ENCODE results near the gene HAGHL.
"Not testable (repeated sequence)": the region's sequence is repeated elsewhere in the genome, so short reads cannot be mapped to it uniquely, and the experiment has no call there.

HAGHL gene

DNA sequence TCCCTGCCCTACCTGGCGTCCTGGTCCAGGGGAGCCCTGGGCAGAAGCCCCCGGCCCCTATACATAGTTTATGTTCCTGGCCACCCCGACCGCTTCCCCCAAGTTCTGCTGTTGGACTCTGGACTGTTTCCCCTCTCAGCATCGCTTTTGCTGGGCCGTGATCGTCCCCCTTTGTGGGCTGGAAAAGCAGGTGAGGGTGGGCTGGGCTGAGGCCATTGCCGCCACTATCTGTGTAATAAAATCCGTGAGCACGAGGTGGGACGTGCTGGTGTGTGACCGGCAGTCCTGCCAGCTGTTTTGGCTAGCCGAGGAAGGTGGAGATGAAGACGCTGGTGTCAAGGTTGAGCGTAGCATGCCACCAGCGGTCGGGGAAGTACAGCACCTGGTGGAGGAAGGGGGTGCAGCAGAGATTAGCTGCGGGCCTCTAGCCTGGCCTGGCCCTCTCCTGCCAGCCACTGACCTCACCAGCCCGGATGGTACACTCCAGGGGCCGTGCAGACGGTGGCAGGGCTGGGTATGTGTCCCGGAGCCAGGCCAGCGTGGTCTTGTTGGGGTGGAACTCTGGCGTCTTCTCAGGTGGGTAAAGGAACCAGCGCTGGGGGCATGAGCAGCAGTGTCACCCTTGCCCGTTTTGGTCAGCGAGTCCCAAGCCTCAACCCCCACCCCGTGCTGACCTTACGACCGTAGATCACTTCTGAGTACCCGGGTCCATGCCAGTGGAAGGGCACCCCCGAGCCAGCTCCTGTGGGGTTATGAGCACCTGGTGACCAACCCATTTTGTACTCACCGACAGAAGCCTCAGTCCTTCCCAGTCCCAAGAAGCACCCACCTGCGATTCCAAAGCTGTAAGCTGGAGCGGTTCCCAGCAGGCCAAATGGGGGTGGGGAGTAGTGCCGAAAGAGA is 44.2 kb upstream of the HAGHL start:
- no peaks in the 10 kb centered on the region for H3K27me3 ChIP-seq (replicated peaks; ENCODE audit: control insufficient read depth, insufficient read depth, low read length)
- H3K4me3 ChIP-seq (ENCODE audit: low read length) = peak overlapping the region; percentile 83
- H3K9ac ChIP-seq (ENCODE audit: low read length) = peak overlapping the region; percentile 85
- peaks cover 26% of the 10 kb centered on the region for H3K4me1 ChIP-seq (ENCODE audit: control insufficient read depth, insufficient read depth, low read length)
- DNase-seq (ENCODE audit: low read depth) = no peak
- no peaks in the 10 kb centered on the region for H3K9me3 ChIP-seq (ENCODE audit: control insufficient read depth, low read length)
- H3K36me3 ChIP-seq (ENCODE audit: control insufficient read depth, insufficient read depth, low read length, severe bottlenecking) = peaks cover 25% of the 10 kb centered on the region

- Histone ChIP-seq H3K9me3 (ENCODE audit: control insufficient read depth, low read length) (no peaks in the 10 kb centered on the region), H3K27me3 (replicated peaks; ENCODE audit: control insufficient read depth, insufficient read depth, low read length) (no peaks in the 10 kb centered on the region), H3K4me1 (ENCODE audit: control insufficient read depth, insufficient read depth, low read length) (peaks cover 27% of the 10 kb centered on the region), H3K9ac (ENCODE audit: low read length) (peak overlapping the region; percentile 85), H3K36me3 (ENCODE audit: control insufficient read depth, insufficient read depth, low read length, severe bottlenecking) (peaks cover 25% of the 10 kb centered on the region), H3K4me3 (ENCODE audit: low read length) (peak overlapping the region; percentile 83)
- DNase-seq (ENCODE audit: low read depth) = no peak
Measured at GRCh38 chr16:683396-684070, 43.4 kb upstream of the HAGHL start.

DNA sequence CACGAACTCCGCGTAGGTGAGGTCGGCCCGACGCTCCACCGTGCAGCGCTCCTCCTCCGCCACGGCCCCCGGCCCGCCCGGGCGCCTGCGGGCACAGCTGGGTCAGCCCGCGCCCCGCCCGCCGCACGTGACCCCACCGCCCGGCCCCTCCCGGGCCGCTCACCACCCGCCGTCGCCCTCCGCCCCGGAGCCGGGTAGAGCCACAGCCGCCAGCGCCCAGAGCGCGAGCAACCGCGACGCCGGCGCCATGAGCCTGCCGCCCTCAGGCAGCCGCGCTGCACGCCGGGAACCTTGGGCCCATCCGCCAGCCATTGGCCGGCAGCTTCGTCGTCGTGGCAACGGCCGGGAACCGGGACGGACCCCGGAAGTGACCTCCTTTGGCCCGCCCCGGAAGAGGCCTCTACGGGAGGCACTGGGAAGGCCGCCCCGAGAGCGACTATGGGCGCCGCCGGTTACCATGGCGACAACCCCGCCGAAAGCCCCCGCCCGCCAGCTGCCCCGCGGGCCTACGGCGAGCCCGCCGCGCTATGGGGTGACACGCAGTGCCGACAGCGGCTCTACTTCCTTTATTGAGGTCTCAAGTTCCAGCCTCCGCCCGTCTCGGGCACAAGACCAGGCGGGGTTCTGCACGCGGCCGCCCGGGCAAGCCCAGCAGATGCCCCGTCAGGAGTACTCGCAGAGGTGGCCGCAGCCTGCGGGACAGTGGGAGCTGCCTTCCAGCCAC is 42.7 kb upstream of the HAGHL start, which contains the start of gene JMJD8:
Gene JMJD8, minus strand, starts transcription at position 264 of the 724 bp plus-strand sequence. Its CDS starts 15 bp downstream, at position 249.
- peak within 1 kb of the TSS; percentile 83 for H3K4me3 ChIP-seq (ENCODE audit: low read length)
- peaks cover 34% of the 10 kb centered on the region for H3K4me1 ChIP-seq (ENCODE audit: control insufficient read depth, insufficient read depth, low read length)
- peak; percentile 99 for DNase-seq (ENCODE audit: low read depth)
- peak within 1 kb of the TSS; percentile 85 for H3K9ac ChIP-seq (ENCODE audit: low read length)
- no peaks in the 10 kb centered on the region for H3K9me3 ChIP-seq (ENCODE audit: control insufficient read depth, low read length)
- H3K27me3 ChIP-seq (replicated peaks; ENCODE audit: control insufficient read depth, insufficient read depth, low read length) = no peaks in the 10 kb centered on the region
- peaks cover 25% of the 10 kb centered on the region for H3K36me3 ChIP-seq (ENCODE audit: control insufficient read depth, insufficient read depth, low read length, severe bottlenecking)

- Histone ChIP-seq H3K9ac (ENCODE audit: low read length) (no peak overlapping the region), H3K4me3 (ENCODE audit: low read length) (no peak overlapping the region), H3K4me1 (ENCODE audit: control insufficient read depth, insufficient read depth, low read length) (peaks cover 40% of the 10 kb centered on the region), H3K36me3 (ENCODE audit: control insufficient read depth, insufficient read depth, low read length, severe bottlenecking) (peaks cover 25% of the 10 kb centered on the region), H3K9me3 (ENCODE audit: control insufficient read depth, low read length) (no peaks in the 10 kb centered on the region), H3K27me3 (replicated peaks; ENCODE audit: control insufficient read depth, insufficient read depth, low read length) (no peaks in the 10 kb centered on the region)
- DNase-seq (ENCODE audit: low read depth) = no peak
Measured at GRCh38 chr16:684961-685696, 41.8 kb upstream of the HAGHL start.

GRCh38 chr16:685967-686366 is 40.9 kb upstream of the HAGHL start:
- H3K9me3 ChIP-seq (ENCODE audit: control insufficient read depth, low read length) = no peaks in the 10 kb centered on the region
- DNase-seq (ENCODE audit: low read depth) = peak; percentile 52
- H3K36me3 ChIP-seq (ENCODE audit: control insufficient read depth, insufficient read depth, low read length, severe bottlenecking) = peaks cover 25% of the 10 kb centered on the region
- H3K27me3 ChIP-seq (replicated peaks; ENCODE audit: control insufficient read depth, insufficient read depth, low read length) = no peaks in the 10 kb centered on the region
- no peak overlapping the region for H3K4me3 ChIP-seq (ENCODE audit: low read length)
- peaks cover 40% of the 10 kb centered on the region for H3K4me1 ChIP-seq (ENCODE audit: control insufficient read depth, insufficient read depth, low read length)
- no peak overlapping the region for H3K9ac ChIP-seq (ENCODE audit: low read length)

- H3K4me3 ChIP-seq (ENCODE audit: low read length) = no peak overlapping the region
- peaks cover 21% of the 10 kb centered on the region for H3K36me3 ChIP-seq (ENCODE audit: control insufficient read depth, insufficient read depth, low read length, severe bottlenecking)
- peaks cover 33% of the 10 kb centered on the region for H3K4me1 ChIP-seq (ENCODE audit: control insufficient read depth, insufficient read depth, low read length)
- no peak overlapping the region for H3K9ac ChIP-seq (ENCODE audit: low read length)
- H3K27me3 ChIP-seq (replicated peaks; ENCODE audit: control insufficient read depth, insufficient read depth, low read length) = no peaks in the 10 kb centered on the region
- no peak for DNase-seq (ENCODE audit: low read depth)
- H3K9me3 ChIP-seq (ENCODE audit: control insufficient read depth, low read length) = no peaks in the 10 kb centered on the region
Measured at GRCh38 chr16:686459-687260, 40.2 kb upstream of the HAGHL start.

- no peak overlapping the region for H3K4me3 ChIP-seq (ENCODE audit: low read length)
- H3K4me1 ChIP-seq (ENCODE audit: control insufficient read depth, insufficient read depth, low read length) = peaks cover 25% of the 10 kb centered on the region
- peaks cover 13% of the 10 kb centered on the region for H3K36me3 ChIP-seq (ENCODE audit: control insufficient read depth, insufficient read depth, low read length, severe bottlenecking)
- H3K9ac ChIP-seq (ENCODE audit: low read length) = no peak overlapping the region
- no peaks in the 10 kb centered on the region for H3K9me3 ChIP-seq (ENCODE audit: control insufficient read depth, low read length)
- H3K27me3 ChIP-seq (replicated peaks; ENCODE audit: control insufficient read depth, insufficient read depth, low read length) = no peaks in the 10 kb centered on the region
- DNase-seq (ENCODE audit: low read depth) = no peak
Measured at GRCh38 chr16:687499-687898, 39.4 kb upstream of the HAGHL start.

DNA sequence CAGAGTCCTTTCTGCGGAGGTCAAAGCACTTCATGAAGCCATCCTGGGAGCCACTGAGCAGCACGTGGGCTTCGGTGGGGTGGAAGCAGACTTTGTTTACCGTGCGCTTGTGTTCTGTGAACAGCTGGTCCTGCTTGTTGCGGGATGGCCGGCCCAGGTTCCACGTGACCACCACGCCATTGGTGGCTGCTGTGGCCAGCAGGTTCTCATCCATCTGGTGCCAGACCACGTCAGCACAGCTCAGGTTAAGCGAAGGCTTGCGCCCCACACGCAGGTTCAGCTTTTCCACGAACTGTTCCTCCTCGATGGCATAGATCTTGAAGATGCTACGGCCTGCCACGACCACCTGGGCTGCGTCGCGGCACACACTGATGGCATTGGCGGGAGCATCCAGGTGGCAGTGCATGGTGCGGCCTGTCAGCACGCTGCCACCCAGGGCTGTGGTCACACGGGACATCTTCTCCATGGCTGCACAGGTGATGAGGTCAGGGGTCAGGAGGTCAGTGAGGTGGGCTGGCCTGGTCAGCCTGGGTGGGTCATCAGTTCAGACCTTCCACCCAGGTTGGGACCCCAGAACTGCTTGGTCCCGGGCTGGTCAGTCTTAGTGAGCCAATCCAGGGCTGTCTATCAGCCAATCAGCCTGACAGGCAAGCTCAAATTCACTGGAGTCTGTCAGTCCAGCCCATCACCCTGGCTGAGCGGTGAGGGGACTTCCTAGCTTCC is 37.6 kb upstream of the HAGHL start:
- Histone ChIP-seq H3K36me3 (ENCODE audit: control insufficient read depth, insufficient read depth, low read length, severe bottlenecking) (peaks cover 5% of the 10 kb centered on the region), H3K9me3 (ENCODE audit: control insufficient read depth, low read length) (no peaks in the 10 kb centered on the region), H3K9ac (ENCODE audit: low read length) (peak overlapping the region; percentile 97), H3K4me3 (ENCODE audit: low read length) (peak overlapping the region; percentile 96), H3K27me3 (replicated peaks; ENCODE audit: control insufficient read depth, insufficient read depth, low read length) (peaks cover 7% of the 10 kb centered on the region), H3K4me1 (ENCODE audit: control insufficient read depth, insufficient read depth, low read length) (peaks cover 14% of the 10 kb centered on the region)
- no peak for DNase-seq (ENCODE audit: low read depth)

DNA sequence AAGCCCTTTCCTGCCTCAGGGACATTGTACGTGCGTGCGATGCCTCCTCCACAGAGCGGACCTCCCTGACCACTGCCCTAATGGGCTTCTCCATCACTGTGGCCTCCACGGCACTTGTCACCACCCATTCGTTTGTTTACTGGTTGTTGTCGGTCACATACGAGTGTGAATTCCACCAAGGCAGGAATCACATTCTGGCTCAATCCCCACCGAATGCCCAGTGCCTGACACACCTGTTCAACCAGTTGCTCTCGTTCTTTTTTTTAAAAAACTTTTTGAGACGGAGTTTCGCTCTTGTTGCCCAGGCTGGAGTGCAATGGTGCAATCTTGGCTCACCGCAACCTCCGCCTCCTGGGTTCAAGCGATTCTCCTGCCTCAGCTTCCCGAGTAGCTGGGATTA is 35.7 kb upstream of the HAGHL start:
- not testable (repeated sequence) for DNase-seq (ENCODE audit: low read depth); H3K36me3 ChIP-seq (ENCODE audit: control insufficient read depth, insufficient read depth, low read length, severe bottlenecking); H3K9me3 ChIP-seq (ENCODE audit: control insufficient read depth, low read length); H3K9ac ChIP-seq (ENCODE audit: low read length); H3K4me3 ChIP-seq (ENCODE audit: low read length)
- Histone ChIP-seq H3K4me1 (ENCODE audit: control insufficient read depth, insufficient read depth, low read length) (peaks cover 14% of the 10 kb centered on the region), H3K27me3 (replicated peaks; ENCODE audit: control insufficient read depth, insufficient read depth, low read length) (peaks cover 14% of the 10 kb centered on the region)
